Liver (tissue), 3 donors: Measurements from ENCODE around the gene ASIC2.

Experiments used
- GABPA ChIP-seq, 2 donors: IDR thresholded peaks in 1 of 2; conservative IDR thresholded peaks in 1 of 2; 2 replicates each; pipeline ENCODE4 v1.6.1; 2016; ENCODE audit warnings: antibody characterized with exemption in 2 of 2, mild to moderate bottlenecking in 1 of 2, moderate library complexity in 1 of 2
- HNF4A ChIP-seq, 2 donors: conservative IDR thresholded peaks; 2 replicates each; pipeline ENCODE4 v1.6.1; 2016; ENCODE audit warnings: antibody characterized with exemption in 2 of 2, mild to moderate bottlenecking in 2 of 2
- JUND ChIP-seq, 2 donors: IDR thresholded peaks; 2 replicates each; pipeline ENCODE4 v1.6.1; 2016; ENCODE audit warnings: antibody characterized with exemption in 2 of 2
- YY1 ChIP-seq: IDR thresholded peaks from 2 replicates; pipeline ENCODE4 v1.6.1; 2016; ENCODE audit warnings: antibody characterized with exemption, mild to moderate bottlenecking
- TF ChIP-seq, protein P1 (sequence below): fragments of 150-350 bp; IDR thresholded peaks from 2 replicates; pipeline ENCODE4 v1.5.1; 2017; ENCODE audit warnings: improper control_type of control experiment, low read depth, low read length; ENCODE audit not compliant: missing input control
- TF ChIP-seq, protein P2 (sequence below): IDR thresholded peaks from 2 replicates; pipeline ENCODE4 v1.6.1; 2016; ENCODE audit warnings: antibody characterized with exemption
- TF ChIP-seq, protein P3 (sequence below): IDR thresholded peaks from 2 replicates; pipeline ENCODE4 v1.6.1; 2016; ENCODE audit warnings: antibody characterized with exemption
- TF ChIP-seq, protein P4 (sequence below): IDR thresholded peaks from 2 replicates; pipeline ENCODE4 v1.6.1; 2016; ENCODE audit warnings: antibody characterized with exemption, mild to moderate bottlenecking
- donor health status: healthy.
- donor health status: healthy.

DNA sequence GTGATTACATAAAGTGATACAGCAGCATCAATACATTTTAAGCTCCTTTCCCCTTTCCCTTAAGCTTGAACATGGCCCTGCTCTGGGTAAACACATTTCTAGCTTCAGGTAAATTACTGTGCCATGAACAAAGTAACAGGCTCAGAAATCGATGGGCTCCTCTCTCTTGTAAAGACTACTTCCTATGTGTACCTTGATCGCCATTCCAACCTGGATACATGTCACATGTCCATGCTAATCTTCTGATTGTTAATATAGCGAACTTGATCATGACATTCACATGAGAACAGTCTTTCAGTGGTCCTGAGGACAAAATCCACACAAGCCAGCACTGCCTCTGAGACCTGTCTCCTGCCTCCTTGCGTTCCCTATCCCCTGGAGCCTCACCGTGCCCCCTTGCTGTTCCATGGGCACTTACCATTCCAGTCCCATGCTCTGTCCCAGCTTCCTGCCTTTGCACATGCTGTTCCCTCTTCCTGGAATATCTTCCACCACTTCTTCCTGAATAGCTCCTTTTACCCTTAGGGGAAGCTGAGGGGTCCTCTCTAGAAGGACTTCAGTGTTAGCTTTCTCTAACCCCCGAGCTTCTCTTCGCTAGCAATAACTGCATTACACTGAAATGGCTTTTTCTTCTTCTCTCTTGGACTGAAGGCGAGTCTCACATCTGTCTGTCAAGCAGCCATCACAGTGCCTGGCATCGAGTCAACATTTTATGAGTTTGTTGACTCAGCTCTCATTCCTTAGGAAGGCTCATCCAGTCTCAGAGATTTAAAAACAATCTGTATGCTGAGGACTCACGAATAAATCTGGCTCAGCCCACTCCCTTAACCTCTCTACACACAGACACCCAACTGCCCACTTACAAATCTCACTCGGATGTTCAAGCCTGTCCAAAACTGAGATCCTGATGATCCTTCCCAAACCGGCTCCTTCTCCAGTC lies 93.3 kb downstream of the ASIC2 start:
- TF ChIP-seq, protein P1, sequence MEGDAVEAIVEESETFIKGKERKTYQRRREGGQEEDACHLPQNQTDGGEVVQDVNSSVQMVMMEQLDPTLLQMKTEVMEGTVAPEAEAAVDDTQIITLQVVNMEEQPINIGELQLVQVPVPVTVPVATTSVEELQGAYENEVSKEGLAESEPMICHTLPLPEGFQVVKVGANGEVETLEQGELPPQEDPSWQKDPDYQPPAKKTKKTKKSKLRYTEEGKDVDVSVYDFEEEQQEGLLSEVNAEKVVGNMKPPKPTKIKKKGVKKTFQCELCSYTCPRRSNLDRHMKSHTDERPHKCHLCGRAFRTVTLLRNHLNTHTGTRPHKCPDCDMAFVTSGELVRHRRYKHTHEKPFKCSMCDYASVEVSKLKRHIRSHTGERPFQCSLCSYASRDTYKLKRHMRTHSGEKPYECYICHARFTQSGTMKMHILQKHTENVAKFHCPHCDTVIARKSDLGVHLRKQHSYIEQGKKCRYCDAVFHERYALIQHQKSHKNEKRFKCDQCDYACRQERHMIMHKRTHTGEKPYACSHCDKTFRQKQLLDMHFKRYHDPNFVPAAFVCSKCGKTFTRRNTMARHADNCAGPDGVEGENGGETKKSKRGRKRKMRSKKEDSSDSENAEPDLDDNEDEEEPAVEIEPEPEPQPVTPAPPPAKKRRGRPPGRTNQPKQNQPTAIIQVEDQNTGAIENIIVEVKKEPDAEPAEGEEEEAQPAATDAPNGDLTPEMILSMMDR = no peak
- TF ChIP-seq YY1 = no peak
- TF ChIP-seq GABPA (IDR thresholded peaks at IDR 0.05 in 1 of 2, conservative IDR thresholded peaks at IDR 0.05 in 1 of 2) = no peak
- TF ChIP-seq, protein P2, sequence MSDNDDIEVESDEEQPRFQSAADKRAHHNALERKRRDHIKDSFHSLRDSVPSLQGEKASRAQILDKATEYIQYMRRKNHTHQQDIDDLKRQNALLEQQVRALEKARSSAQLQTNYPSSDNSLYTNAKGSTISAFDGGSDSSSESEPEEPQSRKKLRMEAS = no peak
- no peak for TF ChIP-seq JUND (IDR thresholded peaks at IDR 0.05)
- TF ChIP-seq, protein P3, sequence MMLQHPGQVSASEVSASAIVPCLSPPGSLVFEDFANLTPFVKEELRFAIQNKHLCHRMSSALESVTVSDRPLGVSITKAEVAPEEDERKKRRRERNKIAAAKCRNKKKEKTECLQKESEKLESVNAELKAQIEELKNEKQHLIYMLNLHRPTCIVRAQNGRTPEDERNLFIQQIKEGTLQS = no peak
- no peak for TF ChIP-seq HNF4A (conservative IDR thresholded peaks at IDR 0.05)
- TF ChIP-seq, protein P4, sequence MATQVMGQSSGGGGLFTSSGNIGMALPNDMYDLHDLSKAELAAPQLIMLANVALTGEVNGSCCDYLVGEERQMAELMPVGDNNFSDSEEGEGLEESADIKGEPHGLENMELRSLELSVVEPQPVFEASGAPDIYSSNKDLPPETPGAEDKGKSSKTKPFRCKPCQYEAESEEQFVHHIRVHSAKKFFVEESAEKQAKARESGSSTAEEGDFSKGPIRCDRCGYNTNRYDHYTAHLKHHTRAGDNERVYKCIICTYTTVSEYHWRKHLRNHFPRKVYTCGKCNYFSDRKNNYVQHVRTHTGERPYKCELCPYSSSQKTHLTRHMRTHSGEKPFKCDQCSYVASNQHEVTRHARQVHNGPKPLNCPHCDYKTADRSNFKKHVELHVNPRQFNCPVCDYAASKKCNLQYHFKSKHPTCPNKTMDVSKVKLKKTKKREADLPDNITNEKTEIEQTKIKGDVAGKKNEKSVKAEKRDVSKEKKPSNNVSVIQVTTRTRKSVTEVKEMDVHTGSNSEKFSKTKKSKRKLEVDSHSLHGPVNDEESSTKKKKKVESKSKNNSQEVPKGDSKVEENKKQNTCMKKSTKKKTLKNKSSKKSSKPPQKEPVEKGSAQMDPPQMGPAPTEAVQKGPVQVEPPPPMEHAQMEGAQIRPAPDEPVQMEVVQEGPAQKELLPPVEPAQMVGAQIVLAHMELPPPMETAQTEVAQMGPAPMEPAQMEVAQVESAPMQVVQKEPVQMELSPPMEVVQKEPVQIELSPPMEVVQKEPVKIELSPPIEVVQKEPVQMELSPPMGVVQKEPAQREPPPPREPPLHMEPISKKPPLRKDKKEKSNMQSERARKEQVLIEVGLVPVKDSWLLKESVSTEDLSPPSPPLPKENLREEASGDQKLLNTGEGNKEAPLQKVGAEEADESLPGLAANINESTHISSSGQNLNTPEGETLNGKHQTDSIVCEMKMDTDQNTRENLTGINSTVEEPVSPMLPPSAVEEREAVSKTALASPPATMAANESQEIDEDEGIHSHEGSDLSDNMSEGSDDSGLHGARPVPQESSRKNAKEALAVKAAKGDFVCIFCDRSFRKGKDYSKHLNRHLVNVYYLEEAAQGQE = no peak
